H1 (cell line): ENCODE data around the gene KCNS3. TPM values are rescaled to one million over a fixed set of nuclear protein-coding genes. Genes with fewer than 3 reads are reported as not detected.

Experiments
- CTCF ChIA-PET: fragments of 300-600 bp; sonication (Branson Sonifier 250); formaldehyde crosslinking; loops from one replicate; lab custom pipeline; 2021; ENCODE audit not compliant: partially characterized antibody; lab: Charles Lee
- POLR2A ChIA-PET: fragments of 300-600 bp; sonication (Branson Sonifier 250); formaldehyde crosslinking; loops from one replicate; lab custom pipeline; 2021; ENCODE audit warnings: inconsistent platforms; ENCODE audit not compliant: partially characterized antibody; lab: Charles Lee
- DNase-seq, 2 experiments: peaks; one replicate each; pipeline versions ENCODE4 v3.0.0 to v3.0.0-alpha.2; 2010 to 2022; ENCODE audit warnings: low spot score in 2 of 2, low read depth in 1 of 2, mixed read lengths in 1 of 2
- FAIRE-seq: peaks from 2 replicates; lab custom pipeline; 2011; peaks lifted over from hg19 to GRCh38; lab: Jason Lieb, UNC
- H2AFZ ChIP-seq: 2 replicates; pipeline ENCODE4 v1.8.1; 2012; ENCODE audit warnings: low read length, inconsistent platforms
- H2AK5ac ChIP-seq: 2 replicates; pipeline ENCODE4 v1.6.1; 2013; ENCODE audit warnings: low read depth, low read length
- H2BK120ac ChIP-seq: replicated peaks from 2 replicates; pipeline ENCODE3; 2013; ENCODE audit warnings: low read depth, low read length, inconsistent platforms
- H2BK12ac ChIP-seq: 2 replicates; pipeline ENCODE4 v1.6.1; 2013; ENCODE audit warnings: low read depth, low read length
- H2BK15ac ChIP-seq: 2 replicates; pipeline ENCODE4 v1.6.1; 2013; ENCODE audit warnings: low read length
- H2BK20ac ChIP-seq: 2 replicates; pipeline ENCODE4 v1.6.1; 2013; ENCODE audit warnings: low read length
- H2BK5ac ChIP-seq: 2 replicates; pipeline ENCODE4 v1.6.1; 2013; ENCODE audit warnings: low read depth, low read length
- H3K14ac ChIP-seq: 2 replicates; pipeline ENCODE4 v1.6.1; 2013; ENCODE audit warnings: inconsistent platforms; ENCODE audit not compliant: insufficient read length
- H3K18ac ChIP-seq: 2 replicates; pipeline ENCODE4 v1.6.1; 2013; ENCODE audit warnings: low read length; ENCODE audit errors: extremely low read depth
- H3K23ac ChIP-seq: 2 replicates; pipeline ENCODE4 v1.6.1; 2013; ENCODE audit warnings: inconsistent platforms; ENCODE audit not compliant: insufficient read length
- H3K23me2 ChIP-seq: 2 replicates; pipeline ENCODE4 v1.6.1; 2013; ENCODE audit warnings: low read depth, low read length
- H3K27ac ChIP-seq: 2 replicates; pipeline ENCODE4 v1.6.1; 2011; ENCODE audit warnings: low read depth, low read length, inconsistent platforms
- H3K27me3 ChIP-seq, 4 experiments: replicated peaks in 1 of 4; 1 replicate in 1 of 4; 2 replicates in 3 of 4; pipeline versions ENCODE4 v1.6.1 to v1.8.1; 2011 to 2013; ENCODE audit warnings: low read length in 3 of 4, mild to moderate bottlenecking in 3 of 4, inconsistent platforms in 2 of 4, mixed read lengths in 2 of 4, moderate library complexity in 1 of 4; ENCODE audit not compliant: control insufficient read depth in 3 of 4, insufficient read depth in 3 of 4; ENCODE audit errors: extremely low read depth in 1 of 4
- H3K36me3 ChIP-seq, 4 experiments: 2 replicates each; pipeline versions ENCODE4 v1.6.1 to v1.8.1; 2011 to 2013; ENCODE audit warnings: mild to moderate bottlenecking in 4 of 4, low read length in 3 of 4, moderate library complexity in 2 of 4, control low read depth in 1 of 4, inconsistent platforms in 1 of 4; ENCODE audit not compliant: insufficient read depth in 4 of 4, control insufficient read depth in 2 of 4
- H3K4ac ChIP-seq: replicated peaks from 2 replicates; pipeline ENCODE3; 2013; ENCODE audit warnings: low read length, low read depth, mixed read lengths, inconsistent platforms; ENCODE audit not compliant: insufficient read length
- H3K4me1 ChIP-seq, 4 experiments: replicated peaks in 1 of 4; 1 replicate in 1 of 4; 2 replicates in 3 of 4; pipeline versions ENCODE4 v1.6.1 to v1.8.1; 2011 to 2013; ENCODE audit warnings: low read length in 3 of 4, inconsistent platforms in 2 of 4, mixed read lengths in 1 of 4; ENCODE audit not compliant: insufficient read depth in 4 of 4, control insufficient read depth in 3 of 4
- H3K4me2 ChIP-seq, 2 experiments: 2 replicates each; pipeline versions ENCODE4 v1.6.1 to v1.8.1; 2011 to 2013; ENCODE audit warnings: low read depth in 2 of 2, low read length in 2 of 2, control low read depth in 1 of 2, inconsistent platforms in 1 of 2, mild to moderate bottlenecking in 1 of 2; ENCODE audit not compliant: insufficient read depth in 1 of 2
- H3K4me3 ChIP-seq, 4 experiments: fragments of 200-600, 300-600 bp in 1 of 4; sonication (generic), shearing (Covaris generic), sonication (Bioruptor Twin) in 1 of 4; 2 replicates each; pipeline versions ENCODE4 v1.5.1 to v1.8.1; 2011 to 2016; ENCODE audit warnings: low read length in 4 of 4, low read depth in 3 of 4, control low read depth in 2 of 4, inconsistent platforms in 2 of 4, mild to moderate bottlenecking in 2 of 4, mixed read lengths in 1 of 4, moderate library complexity in 1 of 4; ENCODE audit not compliant: insufficient read depth in 2 of 4; ENCODE audit errors: extremely low read depth in 1 of 4
- H3K56ac ChIP-seq: replicated peaks from 2 replicates; pipeline ENCODE3; 2013; ENCODE audit warnings: low read depth, mild to moderate bottlenecking, mixed read lengths, low read length, inconsistent platforms; ENCODE audit not compliant: insufficient read length
- H3K79me1 ChIP-seq: 2 replicates; pipeline ENCODE4 v1.6.1; 2013; ENCODE audit warnings: low read depth, low read length, control low read depth
- H3K79me2 ChIP-seq, 2 experiments: 2 replicates each; pipeline versions ENCODE4 v1.6.1 to v1.8.1; 2012 to 2013; ENCODE audit warnings: low read length in 2 of 2, mild to moderate bottlenecking in 2 of 2, inconsistent platforms in 1 of 2; ENCODE audit not compliant: insufficient read depth in 2 of 2, control insufficient read depth in 1 of 2
- H3K9ac ChIP-seq, 4 experiments: replicated peaks in 1 of 4; 1 replicate in 1 of 4; 2 replicates in 3 of 4; pipeline versions ENCODE4 v1.6.1 to v1.8.1; 2011 to 2013; ENCODE audit warnings: low read depth in 3 of 4, low read length in 3 of 4, control low read depth in 2 of 4, mild to moderate bottlenecking in 2 of 4, moderate library complexity in 2 of 4, inconsistent platforms in 1 of 4; ENCODE audit errors: extremely low read depth in 1 of 4
- H3K9me3 ChIP-seq, 2 experiments: 2 replicates each; pipeline versions ENCODE4 v1.6.1 to v1.8.1; 2012 to 2013; ENCODE audit warnings: mild to moderate bottlenecking in 2 of 2, moderate library complexity in 2 of 2, control low read depth in 1 of 2, inconsistent platforms in 1 of 2, low read depth in 1 of 2, low read length in 1 of 2, mixed read lengths in 1 of 2; ENCODE audit not compliant: insufficient read depth in 2 of 2
- H4K20me1 ChIP-seq, 2 experiments: replicated peaks in 1 of 2; 2 replicates each; pipeline versions ENCODE3 to v1.8.1; 2011 to 2013; ENCODE audit warnings: inconsistent platforms in 2 of 2, low read length in 2 of 2, mild to moderate bottlenecking in 1 of 2; ENCODE audit not compliant: insufficient read depth in 2 of 2, control insufficient read depth in 1 of 2
- H4K5ac ChIP-seq: 2 replicates; pipeline ENCODE4 v1.6.1; 2013; ENCODE audit warnings: low read length, low read depth, mixed read lengths, inconsistent platforms; ENCODE audit not compliant: insufficient read length
- H4K8ac ChIP-seq: 2 replicates; pipeline ENCODE4 v1.8.0; 2013; ENCODE audit warnings: mild to moderate bottlenecking, moderate library complexity, low read length, inconsistent platforms; ENCODE audit not compliant: insufficient read depth; ENCODE audit errors: extremely low read depth
- H4K91ac ChIP-seq: replicated peaks from 2 replicates; pipeline ENCODE3; 2013; ENCODE audit warnings: low read length, mixed read lengths, inconsistent platforms; ENCODE audit not compliant: insufficient read length
- NANOG ChIP-seq: IDR thresholded peaks from 2 replicates; pipeline ENCODE4 v1.6.1; 2011; ENCODE audit warnings: low read length, low read depth, mild to moderate bottlenecking, inconsistent platforms; ENCODE audit not compliant: insufficient read depth, poor library complexity, severe bottlenecking
- NRF1 ChIP-seq: IDR thresholded peaks from 2 replicates; pipeline ENCODE4 v1.6.1; 2011; ENCODE audit warnings: mild to moderate bottlenecking, low read depth, low read length, improper control_type of control experiment
- SIRT6 ChIP-seq: IDR thresholded peaks from one replicate; pipeline ENCODE4 v1.7.1; 2012; ENCODE audit warnings: low read length, inconsistent platforms
- WGBS, 2 experiments: shearing (Covaris generic) in 1 of 2; methylation state at CpG; one replicate each; pipeline versions ENCODE4 v1.1.6 to v1.1.7; 2013 to 2015; ENCODE audit warnings: low lambda C conversion rate in 2 of 2, mixed read lengths in 2 of 2, inconsistent platforms in 1 of 2, low coverage in 1 of 2, missing lambda C conversion rate in 1 of 2; ENCODE audit not compliant: insufficient replicate concordance in 2 of 2, insufficient coverage in 1 of 2, insufficient read length in 1 of 2; ENCODE audit errors: extremely low coverage in 1 of 2, missing lambda C conversion rate in 1 of 2; 5-methylcytosine and 5-hydroxymethylcytosine counted together
- polyA plus RNA-seq, 7 experiments: library from polyadenylated mRNA; depleted of rRNA in 3 of 7; stranded (reverse) in 5 of 7; unstranded in 2 of 7; fragments of >200 nt in 5 of 7; fragments of 200-250 nt in 2 of 7; gene quantifications; 1 replicate in 5 of 7; 2 replicates in 1 of 7; 4 replicates in 1 of 7; pipeline versions ENCODE4 v1.2.1 to v1.2.3, GENCODE V29; 2011 to 2013; ENCODE audit warnings: missing spikeins in 2 of 7, mixed read lengths in 2 of 7
- total RNA-seq: library from RNA; stranded (reverse); fragmentation: NEBNext Ultra II Directional; extraction: Animal tissue kit (Norgen Biotek cat#: 25700); gene quantifications from 2 replicates; pipeline ENCODE4 v1.2.1, GENCODE V29; 2021

Gene KCNS3
- total and polyA plus RNA-seq, 2 of the 8 experiments (the other 6 are each of a cell fraction or from before 2014, with no cell fraction given), result 22.7 to 23.0 TPM

DNA sequence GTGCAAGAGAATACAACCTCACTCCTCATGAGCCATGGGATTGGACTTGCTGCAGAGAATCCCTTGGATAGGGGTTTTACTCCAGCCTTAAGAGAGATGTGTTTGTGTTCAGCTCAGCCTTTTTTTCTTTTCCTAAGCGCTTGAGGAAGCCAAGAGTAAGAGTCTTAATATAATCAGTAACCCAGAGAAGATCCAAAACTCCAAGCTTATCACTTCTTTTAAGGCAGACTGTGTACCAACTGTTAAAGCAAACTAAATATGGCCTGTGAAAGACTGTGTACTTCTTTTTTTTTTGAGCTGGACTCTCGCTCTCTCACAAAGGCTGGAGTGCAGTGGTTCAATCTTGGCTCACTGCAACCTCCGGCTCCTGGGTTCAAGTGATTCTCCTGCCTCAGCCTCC, 31.8 kb upstream of the KCNS3 start:
- Histone ChIP-seq H3K4me3 (no peak overlapping the region), H3K27ac (no peak overlapping the region), H4K20me1 (no peaks in the 10 kb centered on the region), H2BK5ac (no peak overlapping the region), H3K14ac (no peak overlapping the region), H4K8ac (no peak overlapping the region), H2BK12ac (no peak overlapping the region), H4K91ac (no peak overlapping the region), H2BK20ac (no peak overlapping the region), H3K79me1 (no peaks in the 10 kb centered on the region), H3K4me1 (no peaks in the 10 kb centered on the region), H4K5ac (no peak overlapping the region), H3K4me2 (no peak overlapping the region), H3K56ac (no peak overlapping the region), H3K79me2 (no peaks in the 10 kb centered on the region), H3K18ac (no peak overlapping the region), H3K27me3 (no peaks in the 10 kb centered on the region), H2BK120ac (no peak overlapping the region), H3K9me3 (no peaks in the 10 kb centered on the region), H3K23me2 (no peaks in the 10 kb centered on the region), H3K4ac (no peak overlapping the region), H2AK5ac (no peak overlapping the region), H3K23ac (no peak overlapping the region), H2BK15ac (no peak overlapping the region), H3K36me3 (no peaks in the 10 kb centered on the region), H3K9ac (no peak overlapping the region), H2AFZ (no peak overlapping the region)
- 82% methylated on average over 3 of the region's 3 CpGs; no CpG with 5 or more reads in 1 of the 2 experiments for WGBS, 2 experiments
- DNase-seq, result no peak
- POLR2A ChIA-PET, result interaction anchor here (0.9 kb wide), 1 partner anchor 93 kb away, joined by 4 read pairs; the partner anchor contains the start of genes GEN1 and SMC6
- TF ChIP-seq NRF1 (no peak), SIRT6 (no peak), NANOG (no peak)
- no peak for FAIRE-seq
- CTCF ChIA-PET, result interaction anchor here (0.7 to 8.2 kb wide), 9 partner anchors 8 to 604 kb away, joined by 3 to 60 read pairs (median 4); no protein-coding TSS in a partner anchor
